A549 treated with AZD9567 at 1 μM for 4 hours (cell line): ENCODE data around the gene IL17D. TPM values are rescaled to one million over a fixed set of nuclear protein-coding genes. Genes with fewer than 3 reads are reported as not detected.

Experiments used
- total RNA-seq: library from RNA; stranded (reverse); fragments of 200-300 nt; extraction: Qiagen RNA extraction; gene quantifications from 5 replicates; pipeline ENCODE4 v1.2.3, GENCODE V29; 2022; ENCODE audit not compliant: insufficient read depth

Gene IL17D
- total RNA-seq = 0.89 to 1.5 TPM (median 1.1 TPM) in 4 of 5 replicates, not detected in the other

GRCh38 chr13:20702915-20703779 is at the start of gene IL17D:
Gene IL17D (plus strand): TSS chr13:20703699. CDS start chr13:20704002, 303 bp downstream.

Other genes with a start within 250 kb of the IL17D start
- 5.6 to 7.1 TPM (median 6.6 TPM) in 5 replicates for gene CRYL1, start 177.8 kb upstream of the IL17D start, total RNA-seq
- 8.0 to 9.9 TPM (median 9.4 TPM) in 5 replicates for gene IFT88, start 136.5 kb upstream of the IL17D start, total RNA-seq
- gene EEF1AKMT1, start 70.3 kb downstream of the IL17D start, total RNA-seq = 4.0 to 8.0 TPM (median 4.8 TPM) in 5 replicates
- 5.0 to 6.4 TPM (median 6.0 TPM) in 5 replicates for gene XPO4, start 199.0 kb downstream of the IL17D start, total RNA-seq